Body of pancreas (tissue), 4 donors: ENCODE data around the gene NKTR. TPM values are rescaled to one million over a fixed set of nuclear protein-coding genes. Genes with fewer than 3 reads are reported as not detected.

Experiments used
- ATAC-seq: fragments of 150-250 bp; one replicate; pipeline ENCODE4 v1.9.1; 2016
- DNase-seq, 4 donors: peaks; one replicate each; pipeline ENCODE4 v3.0.0-alpha.2; 2019
- H3K27ac ChIP-seq, 4 donors: fragments of 200-600 bp; sonication (generic); 1 replicate in 3 of 4; 2 replicates in 1 of 4; pipeline versions ENCODE4 v1.5.1 to v1.6.1; 2016 to 2019; ENCODE audit warnings: mild to moderate bottlenecking in 1 of 4, mixed read lengths in 1 of 4, moderate library complexity in 1 of 4
- H3K27me3 ChIP-seq, 2 donors: fragments of 200-600 bp; sonication (generic); one replicate each; pipeline ENCODE4 v1.6.0; 2016; ENCODE audit warnings: mild to moderate bottlenecking in 1 of 2
- H3K36me3 ChIP-seq, 2 donors: fragments of 200-600 bp; sonication (generic); replicated peaks in 1 of 2; 2 replicates each; pipeline ENCODE4 v1.5.1; 2016; ENCODE audit warnings: low read depth in 2 of 2; ENCODE audit not compliant: insufficient read depth in 1 of 2
- H3K4me1 ChIP-seq: fragments of 200-600 bp; sonication (generic); one replicate; pipeline ENCODE4 v1.6.0; 2016
- H3K4me3 ChIP-seq, 2 donors: fragments of 200-600 bp; sonication (generic); 1 replicate in 1 of 2; 2 replicates in 1 of 2; pipeline ENCODE4 v1.5.1; 2016 to 2019
- H3K9me3 ChIP-seq, 3 donors: fragments of 200-600 bp; sonication (generic); 1 replicate in 2 of 3; 2 replicates in 1 of 3; pipeline ENCODE4 v1.5.1; 2016
- POLR2A ChIP-seq, 3 donors: fragments of 450-650 bp; IDR thresholded peaks; one replicate each; pipeline ENCODE4 v1.6.1; 2016; ENCODE audit warnings: antibody characterized with exemption in 3 of 3, mild to moderate bottlenecking in 2 of 3
- WGBS, 2 donors: methylation state at CpG; one replicate each; pipeline ENCODE4 v1.1.5; 2017; 5-methylcytosine and 5-hydroxymethylcytosine counted together
- intact Hi-C: fragments of 100-400 bp; cut with DNase I; formaldehyde crosslinking; loops from one replicate; pipeline ENCODE4 v1.15.1; 2023
- total RNA-seq, 2 donors: library from RNA; depleted of rRNA; stranded (reverse); fragments of >200 nt; gene quantifications; one replicate each; pipeline ENCODE4 v1.1.0, GENCODE V29; 2016
- TF ChIP-seq, protein P1 (sequence below), 7 experiments: fragments of 450-650 bp in 4 of 7; fragments of 200-600 bp in 3 of 7; sonication (generic) in 3 of 7; IDR thresholded peaks; one replicate each; pipeline ENCODE4 v1.5.1; 2016 to 2019; ENCODE audit warnings: antibody characterized with exemption in 7 of 7

Gene NKTR
- total RNA-seq, 2 donors from 2014 or later = 115 to 128 TPM

GRCh38 chr3:42653560-42654330 is 53.3 kb downstream of the NKTR start, which contains the start of gene ZBTB47:
TSS of gene ZBTB47 (plus strand) at chr3:42653697. CDS start at chr3:42658356, 4,659 bp downstream.
- DNase-seq (peak; percentile 42 to 57 (median 50)), ATAC-seq (peak; percentile 33)
- no peaks in the 10 kb centered on the region for H3K9me3 ChIP-seq
- no peaks in the 10 kb centered on the region for H3K27me3 ChIP-seq
- peaks cover 0 to 3% of the 10 kb centered on the region in 2 donors for H3K36me3 ChIP-seq
- 4 to 10% methylated on average over 2 to 25 of the region's 31 CpGs for WGBS, 2 donors
- peak in 1 of 3 donors; percentile 13 for TF ChIP-seq POLR2A (IDR thresholded peaks at IDR 0.05)
- TF ChIP-seq, protein P1, sequence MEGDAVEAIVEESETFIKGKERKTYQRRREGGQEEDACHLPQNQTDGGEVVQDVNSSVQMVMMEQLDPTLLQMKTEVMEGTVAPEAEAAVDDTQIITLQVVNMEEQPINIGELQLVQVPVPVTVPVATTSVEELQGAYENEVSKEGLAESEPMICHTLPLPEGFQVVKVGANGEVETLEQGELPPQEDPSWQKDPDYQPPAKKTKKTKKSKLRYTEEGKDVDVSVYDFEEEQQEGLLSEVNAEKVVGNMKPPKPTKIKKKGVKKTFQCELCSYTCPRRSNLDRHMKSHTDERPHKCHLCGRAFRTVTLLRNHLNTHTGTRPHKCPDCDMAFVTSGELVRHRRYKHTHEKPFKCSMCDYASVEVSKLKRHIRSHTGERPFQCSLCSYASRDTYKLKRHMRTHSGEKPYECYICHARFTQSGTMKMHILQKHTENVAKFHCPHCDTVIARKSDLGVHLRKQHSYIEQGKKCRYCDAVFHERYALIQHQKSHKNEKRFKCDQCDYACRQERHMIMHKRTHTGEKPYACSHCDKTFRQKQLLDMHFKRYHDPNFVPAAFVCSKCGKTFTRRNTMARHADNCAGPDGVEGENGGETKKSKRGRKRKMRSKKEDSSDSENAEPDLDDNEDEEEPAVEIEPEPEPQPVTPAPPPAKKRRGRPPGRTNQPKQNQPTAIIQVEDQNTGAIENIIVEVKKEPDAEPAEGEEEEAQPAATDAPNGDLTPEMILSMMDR (IDR thresholded peaks at IDR 0.05) = no peak
- H3K4me3 ChIP-seq = peak within 1 kb of the TSS; percentile 24 to 67
- H3K27ac ChIP-seq = peak within 1 kb of the TSS; percentile 82 to 90 (median 85)
- peaks cover 44% of the 10 kb centered on the region for H3K4me1 ChIP-seq
- intact Hi-C loops = no loop called here

GRCh38 chr3:42654331-42655201 is 54.1 kb downstream of the NKTR start:
- Histone ChIP-seq H3K9me3 (no peaks in the 10 kb centered on the region), H3K4me1 (peaks cover 44% of the 10 kb centered on the region), H3K27ac (peak overlapping the region; percentile 82 to 90 (median 85)), H3K36me3 (peaks cover 0 to 3% of the 10 kb centered on the region in 2 donors), H3K4me3 (peak overlapping the region; percentile 24 to 67), H3K27me3 (no peaks in the 10 kb centered on the region)
- peak; percentile 71 for ATAC-seq
- DNase-seq = peak; percentile 57 to 63 (median 60)
- TF ChIP-seq, protein P1 (IDR thresholded peaks at IDR 0.05) = peak in 1 of 7 experiments; percentile 1
- TF ChIP-seq POLR2A (IDR thresholded peaks at IDR 0.05) = peak; percentile 25 to 30 (median 30)
- WGBS, 2 donors = 0% methylated on average over 1 to 52 of the region's 94 CpGs
- intact Hi-C loops = no loop called here

DNA sequence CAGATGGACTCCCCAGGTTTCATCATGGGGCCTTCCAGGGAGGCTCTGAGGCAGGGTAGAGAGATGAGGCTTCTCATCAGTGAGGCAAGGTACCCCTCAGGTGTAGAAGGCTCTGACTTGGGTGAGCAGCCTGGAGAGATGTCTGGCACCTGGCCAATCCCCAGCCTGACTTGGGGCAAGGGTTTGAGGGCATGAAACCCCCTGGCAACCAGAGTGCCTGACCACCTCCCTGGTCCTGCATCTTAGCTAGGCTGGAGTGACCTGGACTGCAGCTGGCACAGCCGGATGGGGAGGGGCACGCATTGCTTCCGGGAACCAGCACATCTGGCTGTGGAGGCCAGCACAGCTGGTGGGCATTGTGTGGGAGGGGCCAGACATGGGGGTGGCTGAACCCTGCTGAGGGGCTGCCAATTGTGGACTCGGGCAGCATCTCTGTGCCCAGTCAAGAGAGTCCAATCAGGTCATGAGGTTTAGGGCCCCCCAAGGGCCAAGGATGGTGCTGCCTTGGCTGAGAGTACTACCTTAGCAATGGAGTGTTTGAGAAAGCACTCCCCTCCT is 54.9 kb downstream of the NKTR start:
- Histone ChIP-seq H3K4me1 (peaks cover 44% of the 10 kb centered on the region), H3K27ac (peak overlapping the region; percentile 82 to 90 (median 85)), H3K27me3 (no peaks in the 10 kb centered on the region), H3K36me3 (peaks cover 0 to 3% of the 10 kb centered on the region in 2 donors), H3K4me3 (peak overlapping the region; percentile 14 to 67), H3K9me3 (no peaks in the 10 kb centered on the region)
- no peak for ATAC-seq
- TF ChIP-seq POLR2A (IDR thresholded peaks at IDR 0.05) = no peak
- TF ChIP-seq, protein P1 (IDR thresholded peaks at IDR 0.05) = no peak
- peak in 3 of 4 donors; percentile 46 to 48 (median 47) for DNase-seq
- WGBS, 2 donors = 9 to 38% methylated on average over 4 of the region's 4 CpGs
- intact Hi-C loops = no loop called here

GRCh38 chr3:42655980-42656679 is 55.6 kb downstream of the NKTR start:
- WGBS, 2 donors = 76 to 81% methylated on average over 6 of the region's 6 CpGs
- Histone ChIP-seq H3K27me3 (no peaks in the 10 kb centered on the region), H3K27ac (peak overlapping the region in 3 of 4 donors; percentile 84 to 90 (median 86)), H3K4me1 (peaks cover 44% of the 10 kb centered on the region), H3K4me3 (no peak overlapping the region), H3K36me3 (peaks cover 0 to 3% of the 10 kb centered on the region in 2 donors), H3K9me3 (no peaks in the 10 kb centered on the region)
- intact Hi-C loops = no loop called here
- ATAC-seq (no peak), DNase-seq (no peak)
- TF ChIP-seq, protein P1 (IDR thresholded peaks at IDR 0.05) = no peak
- TF ChIP-seq POLR2A (IDR thresholded peaks at IDR 0.05) = no peak
